ENCODE data around the gene PRKCD.
A peak's percentile ranks its signal among the peaks of the same experiment; 100 is the strongest.

PRKCD gene

GRCh38 chr3:53139906-53140846 is 20.8 kb upstream of the PRKCD start:
- H3K4me3 ChIP-seq (ENCODE audit: low read depth, low read length): no peak overlapping the region
- no peak for DNase-seq (ENCODE audit: low read depth)
- TF ChIP-seq CTCF (IDR thresholded peaks at IDR 0.05; ENCODE audit: insufficient read depth, low read depth, low read length, missing control alignments): no peak

GRCh38 chr3:53140847-53141845 is 19.9 kb upstream of the PRKCD start:
- H3K4me3 ChIP-seq (ENCODE audit: low read depth, low read length): no peak overlapping the region
- no peak for TF ChIP-seq CTCF (IDR thresholded peaks at IDR 0.05; ENCODE audit: insufficient read depth, low read depth, low read length, missing control alignments)
- peak; percentile 22 for DNase-seq (ENCODE audit: low read depth)

- no peak for TF ChIP-seq CTCF (IDR thresholded peaks at IDR 0.05; ENCODE audit: insufficient read depth, low read depth, low read length, missing control alignments)
- no peak overlapping the region for H3K4me3 ChIP-seq (ENCODE audit: low read depth, low read length)
- peak; percentile 58 for DNase-seq (ENCODE audit: low read depth)
Observed at GRCh38 chr3:53142986-53143385, 18.0 kb upstream of the PRKCD start.

GRCh38 chr3:53144446-53144845 is 16.6 kb upstream of the PRKCD start:
- no peak for TF ChIP-seq CTCF (IDR thresholded peaks at IDR 0.05; ENCODE audit: insufficient read depth, low read depth, low read length, missing control alignments)
- no peak overlapping the region for H3K4me3 ChIP-seq (ENCODE audit: low read depth, low read length)
- no peak for DNase-seq (ENCODE audit: low read depth)

- no peak for TF ChIP-seq CTCF (IDR thresholded peaks at IDR 0.05; ENCODE audit: insufficient read depth, low read depth, low read length, missing control alignments)
- DNase-seq (ENCODE audit: low read depth): no peak
- H3K4me3 ChIP-seq (ENCODE audit: low read depth, low read length): no peak overlapping the region
Observed at GRCh38 chr3:53144862-53145712, 15.9 kb upstream of the PRKCD start.

GRCh38 chr3:53145713-53146080 is 15.3 kb upstream of the PRKCD start:
- H3K4me3 ChIP-seq (ENCODE audit: low read depth, low read length): no peak overlapping the region
- DNase-seq (ENCODE audit: low read depth): no peak
- TF ChIP-seq CTCF (IDR thresholded peaks at IDR 0.05; ENCODE audit: insufficient read depth, low read depth, low read length, missing control alignments): no peak

Data from GM12865 (cell line).